ENCODE results near the gene TRDN.

TRDN gene

DNA sequence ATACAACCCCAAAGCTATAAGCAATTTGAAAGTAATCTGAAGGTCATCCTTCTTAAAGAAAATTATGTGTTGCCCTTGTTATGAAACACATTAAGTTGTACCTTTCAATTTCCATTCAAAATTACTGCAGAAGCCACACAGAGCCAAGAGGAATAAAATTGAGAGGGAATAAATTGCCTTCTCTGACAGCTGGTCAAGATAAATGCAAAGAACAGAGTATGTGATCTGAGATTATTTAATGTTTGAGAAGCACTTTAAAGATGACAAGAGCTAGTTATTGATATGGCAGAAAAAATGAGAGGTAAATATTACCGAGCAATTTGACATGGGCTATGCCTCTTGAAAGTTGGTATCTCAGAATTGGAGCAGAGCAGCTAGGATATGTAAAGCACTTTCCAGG lies 61.6 kb downstream of the TRDN start:
- ATAC-seq (ENCODE audit: low read depth) = no peak
- H3K4me1 ChIP-seq (ENCODE audit: insufficient read depth, poor library complexity, severe bottlenecking) = no peaks in the 10 kb centered on the region
- DNase-seq (ENCODE audit: low spot score) = no peak
- H3K27ac ChIP-seq (ENCODE audit: poor library complexity, severe bottlenecking) = no peak overlapping the region
- H3K4me3 ChIP-seq (ENCODE audit: severe bottlenecking) = no peak overlapping the region
- TF ChIP-seq, protein P1, sequence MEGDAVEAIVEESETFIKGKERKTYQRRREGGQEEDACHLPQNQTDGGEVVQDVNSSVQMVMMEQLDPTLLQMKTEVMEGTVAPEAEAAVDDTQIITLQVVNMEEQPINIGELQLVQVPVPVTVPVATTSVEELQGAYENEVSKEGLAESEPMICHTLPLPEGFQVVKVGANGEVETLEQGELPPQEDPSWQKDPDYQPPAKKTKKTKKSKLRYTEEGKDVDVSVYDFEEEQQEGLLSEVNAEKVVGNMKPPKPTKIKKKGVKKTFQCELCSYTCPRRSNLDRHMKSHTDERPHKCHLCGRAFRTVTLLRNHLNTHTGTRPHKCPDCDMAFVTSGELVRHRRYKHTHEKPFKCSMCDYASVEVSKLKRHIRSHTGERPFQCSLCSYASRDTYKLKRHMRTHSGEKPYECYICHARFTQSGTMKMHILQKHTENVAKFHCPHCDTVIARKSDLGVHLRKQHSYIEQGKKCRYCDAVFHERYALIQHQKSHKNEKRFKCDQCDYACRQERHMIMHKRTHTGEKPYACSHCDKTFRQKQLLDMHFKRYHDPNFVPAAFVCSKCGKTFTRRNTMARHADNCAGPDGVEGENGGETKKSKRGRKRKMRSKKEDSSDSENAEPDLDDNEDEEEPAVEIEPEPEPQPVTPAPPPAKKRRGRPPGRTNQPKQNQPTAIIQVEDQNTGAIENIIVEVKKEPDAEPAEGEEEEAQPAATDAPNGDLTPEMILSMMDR (IDR thresholded peaks at IDR 0.05; ENCODE audit: poor library complexity, severe bottlenecking) = no peak
- H3K27me3 ChIP-seq (ENCODE audit: insufficient read depth, poor library complexity, severe bottlenecking) = no peaks in the 10 kb centered on the region
- no peaks in the 10 kb centered on the region for H3K9me3 ChIP-seq (ENCODE audit: severe bottlenecking)
- no peaks in the 10 kb centered on the region for H3K36me3 ChIP-seq (ENCODE audit: low read depth)

DNA sequence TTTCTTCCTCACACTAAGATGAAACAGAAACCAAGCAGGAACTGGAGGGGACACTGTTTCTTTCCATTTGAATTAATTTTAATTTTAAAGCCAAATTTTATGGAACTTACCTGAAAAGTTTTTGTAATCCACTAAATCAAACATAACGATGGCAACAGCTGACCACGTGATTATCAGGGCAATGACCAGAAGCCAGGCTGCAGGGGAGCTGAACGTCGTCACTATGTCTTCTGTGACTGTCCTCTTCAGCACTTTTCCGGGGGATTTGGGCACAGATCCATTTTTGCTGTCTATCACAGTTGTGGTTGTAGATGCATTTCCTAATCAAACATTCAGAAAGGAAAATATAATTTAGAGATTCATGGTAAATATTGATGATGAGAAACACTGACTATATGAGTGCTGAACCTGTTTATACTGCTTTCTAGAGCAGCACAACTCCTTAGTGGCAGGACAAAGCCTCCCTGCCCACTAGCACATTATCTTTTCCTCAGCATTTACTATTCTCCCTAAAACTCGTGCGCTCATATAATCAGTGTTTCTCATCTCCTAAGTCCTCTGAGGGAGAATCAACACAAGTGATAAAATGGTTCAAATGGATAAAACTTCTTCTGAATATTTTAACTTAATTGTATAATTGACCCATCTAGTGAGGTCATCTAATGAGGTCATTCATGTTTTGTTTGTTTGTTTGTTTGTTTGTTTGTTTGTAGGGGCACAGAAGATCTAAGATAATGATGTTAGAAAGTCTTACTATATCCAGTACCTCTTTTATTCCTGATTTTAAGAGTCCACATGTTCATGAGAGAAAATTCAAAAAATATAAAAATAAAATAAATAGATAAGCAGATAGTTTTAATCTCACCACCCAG lies 65.7 kb downstream of the TRDN start:
- DNase-seq (ENCODE audit: low spot score) (no peak), ATAC-seq (ENCODE audit: low read depth) (no peak)
- H3K27me3 ChIP-seq (ENCODE audit: insufficient read depth, poor library complexity, severe bottlenecking) = no peaks in the 10 kb centered on the region
- TF ChIP-seq, protein P1 (IDR thresholded peaks at IDR 0.05; ENCODE audit: poor library complexity, severe bottlenecking) = no peak
- H3K27ac ChIP-seq (ENCODE audit: poor library complexity, severe bottlenecking) = no peak overlapping the region
- H3K4me1 ChIP-seq (ENCODE audit: insufficient read depth, poor library complexity, severe bottlenecking) = no peaks in the 10 kb centered on the region
- no peaks in the 10 kb centered on the region for H3K9me3 ChIP-seq (ENCODE audit: severe bottlenecking)
- H3K4me3 ChIP-seq (ENCODE audit: severe bottlenecking) = no peak overlapping the region
- H3K36me3 ChIP-seq (ENCODE audit: low read depth) = no peaks in the 10 kb centered on the region

DNA sequence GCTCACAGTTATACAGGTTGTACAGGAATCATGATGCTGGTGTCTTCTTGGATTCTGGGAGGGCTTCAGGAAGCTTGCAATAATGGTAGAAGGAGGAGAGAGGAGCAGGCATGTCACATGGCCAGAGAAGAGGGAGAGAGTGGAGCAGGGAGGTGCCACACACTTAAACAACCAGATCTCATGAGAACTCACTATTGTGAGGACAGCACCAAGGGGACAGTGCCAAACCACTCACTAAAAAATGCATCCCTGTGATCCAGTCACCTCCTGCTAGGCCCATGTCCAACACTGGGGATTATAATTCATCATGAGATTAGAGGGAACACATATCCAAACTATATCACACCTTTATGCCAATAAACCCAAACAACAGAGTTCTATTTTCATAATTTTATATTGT lies 67.2 kb downstream of the TRDN start:
- Histone ChIP-seq H3K36me3 (ENCODE audit: low read depth) (no peaks in the 10 kb centered on the region), H3K27me3 (ENCODE audit: insufficient read depth, poor library complexity, severe bottlenecking) (no peaks in the 10 kb centered on the region), H3K4me1 (ENCODE audit: insufficient read depth, poor library complexity, severe bottlenecking) (no peaks in the 10 kb centered on the region), H3K9me3 (ENCODE audit: severe bottlenecking) (no peaks in the 10 kb centered on the region), H3K27ac (ENCODE audit: poor library complexity, severe bottlenecking) (no peak overlapping the region), H3K4me3 (ENCODE audit: severe bottlenecking) (no peak overlapping the region)
- DNase-seq (ENCODE audit: low spot score) (no peak), ATAC-seq (ENCODE audit: low read depth) (no peak)
- TF ChIP-seq, protein P1 (IDR thresholded peaks at IDR 0.05; ENCODE audit: poor library complexity, severe bottlenecking) = no peak

DNA sequence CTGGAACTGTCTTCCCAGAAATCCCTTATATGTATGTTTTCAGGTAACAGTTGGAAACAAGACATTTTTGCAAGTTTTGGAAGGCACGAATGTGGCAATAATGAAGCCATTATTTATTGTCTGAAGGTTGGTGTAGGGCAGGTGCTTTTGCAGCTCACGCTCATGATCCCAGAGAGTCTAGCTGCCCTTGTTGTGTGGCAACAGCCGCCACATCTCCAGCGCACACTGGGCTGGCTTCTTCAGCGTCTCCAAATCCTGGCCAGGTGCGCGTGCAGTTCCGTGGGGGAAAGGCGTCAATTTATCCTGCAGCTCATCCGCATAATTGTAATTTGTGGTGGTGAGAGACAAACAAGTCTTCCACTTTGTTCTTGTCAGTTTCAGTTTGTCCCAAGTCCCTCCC lies 71.2 kb downstream of the TRDN start:
- no peaks in the 10 kb centered on the region for H3K4me1 ChIP-seq (ENCODE audit: insufficient read depth, poor library complexity, severe bottlenecking)
- no peaks in the 10 kb centered on the region for H3K27me3 ChIP-seq (ENCODE audit: insufficient read depth, poor library complexity, severe bottlenecking)
- no peaks in the 10 kb centered on the region for H3K36me3 ChIP-seq (ENCODE audit: low read depth)
- TF ChIP-seq, protein P1 (IDR thresholded peaks at IDR 0.05; ENCODE audit: poor library complexity, severe bottlenecking) = no peak
- DNase-seq (ENCODE audit: low spot score) (no peak), ATAC-seq (ENCODE audit: low read depth) (no peak)
- no peak overlapping the region for H3K4me3 ChIP-seq (ENCODE audit: severe bottlenecking)
- H3K9me3 ChIP-seq (ENCODE audit: severe bottlenecking) = no peaks in the 10 kb centered on the region
- H3K27ac ChIP-seq (ENCODE audit: poor library complexity, severe bottlenecking) = no peak overlapping the region

DNA sequence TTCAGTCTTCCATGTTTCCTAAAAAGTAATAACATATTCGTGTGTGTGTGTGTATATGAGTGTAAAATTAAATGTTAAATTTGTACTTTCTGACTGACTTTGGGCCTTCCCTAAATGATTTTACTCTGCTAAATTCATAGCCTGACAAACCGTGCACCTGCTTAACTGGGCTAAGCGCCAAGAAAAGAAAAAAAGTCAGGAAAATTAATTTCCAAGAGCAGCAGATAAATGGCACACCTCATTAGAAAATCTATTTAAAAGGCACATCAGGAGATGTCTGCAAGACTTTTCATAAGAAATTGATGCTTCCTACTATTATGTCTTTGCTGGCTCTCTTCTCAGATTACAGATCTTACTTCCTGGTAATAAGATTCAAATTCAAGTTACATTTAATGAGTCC lies 72.4 kb downstream of the TRDN start:
- TF ChIP-seq, protein P1 (IDR thresholded peaks at IDR 0.05; ENCODE audit: poor library complexity, severe bottlenecking) = no peak
- H3K36me3 ChIP-seq (ENCODE audit: low read depth) = no peaks in the 10 kb centered on the region
- H3K27me3 ChIP-seq (ENCODE audit: insufficient read depth, poor library complexity, severe bottlenecking) = no peaks in the 10 kb centered on the region
- no peak overlapping the region for H3K27ac ChIP-seq (ENCODE audit: poor library complexity, severe bottlenecking)
- no peak for DNase-seq (ENCODE audit: low spot score)
- no peaks in the 10 kb centered on the region for H3K4me1 ChIP-seq (ENCODE audit: insufficient read depth, poor library complexity, severe bottlenecking)
- no peaks in the 10 kb centered on the region for H3K9me3 ChIP-seq (ENCODE audit: severe bottlenecking)
- no peak for ATAC-seq (ENCODE audit: low read depth)
- no peak overlapping the region for H3K4me3 ChIP-seq (ENCODE audit: severe bottlenecking)
